Thoracic aorta (tissue), 2 donors: ENCODE results near the gene TOR2A. TPM values are rescaled to one million over a fixed set of nuclear protein-coding genes. Genes with fewer than 3 reads are reported as not detected.

ENCODE experiments used
- ATAC-seq: fragments of 150-250 bp; one replicate; pipeline ENCODE4 v1.8.0; 2017; ENCODE audit warnings: low read depth; ENCODE audit not compliant: insufficient number of reproducible peaks, low FRiP score
- DNase-seq: peaks from one replicate; pipeline ENCODE4 v3.0.0-alpha.2; 2020; ENCODE audit warnings: low spot score
- H3K27ac ChIP-seq, 2 donors: fragments of 200-600 bp; sonication (generic); 1 replicate in 1 of 2; 2 replicates in 1 of 2; pipeline ENCODE4 v1.5.1; 2016; ENCODE audit warnings: mild to moderate bottlenecking in 2 of 2, moderate library complexity in 2 of 2
- H3K27me3 ChIP-seq: fragments of 200-600 bp; sonication (generic); replicated peaks from 2 replicates; pipeline ENCODE4 v1.6.0; 2016; ENCODE audit warnings: mild to moderate bottlenecking; ENCODE audit not compliant: insufficient read depth
- H3K36me3 ChIP-seq: fragments of 200-600 bp; sonication (generic); one replicate; pipeline ENCODE4 v1.5.1; 2016
- H3K4me1 ChIP-seq, 2 donors: fragments of 200-600 bp; sonication (generic); 1 replicate in 1 of 2; 2 replicates in 1 of 2; pipeline versions ENCODE4 v1.5.1 to v1.6.0; 2016; ENCODE audit warnings: low read depth in 2 of 2, mild to moderate bottlenecking in 1 of 2; ENCODE audit not compliant: control insufficient read depth in 1 of 2
- H3K4me3 ChIP-seq: fragments of 200-600 bp; sonication (generic); 2 replicates; pipeline ENCODE4 v1.5.1; 2016; ENCODE audit warnings: mild to moderate bottlenecking
- H3K9me3 ChIP-seq: fragments of 200-600 bp; sonication (generic); 2 replicates; pipeline ENCODE4 v1.5.1; 2016
- CTCF ChIP-seq: fragments of 200-600 bp; sonication (generic); IDR thresholded peaks from one replicate; pipeline ENCODE4 v1.5.1; 2019; ENCODE audit warnings: antibody characterized with exemption
- total RNA-seq, 2 donors: library from RNA; depleted of rRNA; stranded (reverse); fragments of >200 nt; gene quantifications; one replicate each; pipeline versions ENCODE4 v1.1.0 to v1.2.3, GENCODE V29; 2016

The TOR2A gene
- total RNA-seq, 2 donors from 2014 or later: 14.5 to 16.9 TPM

- DNase-seq: no peak
- TF ChIP-seq CTCF: no peak
- H3K27ac ChIP-seq: no peak overlapping the region
- no peaks in the 10 kb centered on the region for H3K4me1 ChIP-seq
- peaks cover 14% of the 10 kb centered on the region for H3K36me3 ChIP-seq
- ATAC-seq: no peak
- no peaks in the 10 kb centered on the region for H3K27me3 ChIP-seq
- H3K9me3 ChIP-seq: no peaks in the 10 kb centered on the region
- H3K4me3 ChIP-seq: no peak overlapping the region
Measured at GRCh38 chr9:127684576-127684975, 50.5 kb downstream of the TOR2A start.

- DNase-seq: no peak
- H3K9me3 ChIP-seq: no peaks in the 10 kb centered on the region
- no peak overlapping the region for H3K27ac ChIP-seq
- H3K4me3 ChIP-seq: no peak overlapping the region
- no peaks in the 10 kb centered on the region for H3K4me1 ChIP-seq
- no peak for ATAC-seq
- no peaks in the 10 kb centered on the region for H3K27me3 ChIP-seq
- H3K36me3 ChIP-seq: peaks cover 19% of the 10 kb centered on the region
- TF ChIP-seq CTCF: no peak
Measured at GRCh38 chr9:127683723-127684122, 51.4 kb downstream of the TOR2A start.

- H3K27me3 ChIP-seq: no peaks in the 10 kb centered on the region
- TF ChIP-seq CTCF: no peak
- H3K27ac ChIP-seq: no peak overlapping the region
- peaks cover 27% of the 10 kb centered on the region for H3K36me3 ChIP-seq
- H3K4me3 ChIP-seq: no peak overlapping the region
- H3K9me3 ChIP-seq: no peaks in the 10 kb centered on the region
- ATAC-seq (no peak), DNase-seq (no peak)
- H3K4me1 ChIP-seq: no peaks in the 10 kb centered on the region
Measured at GRCh38 chr9:127682351-127683136, 52.5 kb downstream of the TOR2A start.

Other genes with a start within 250 kb of the TOR2A start
- 10 to 100 TPM; 66.2 to 87.3 TPM for gene STXBP1, start 123.0 kb downstream of the TOR2A start, total RNA-seq
- under 1 TPM; 0.27 to 0.28 TPM for gene CFAP157, start 28.3 kb downstream of the TOR2A start, total RNA-seq
- gene PTRH1, start 19.6 kb downstream of the TOR2A start, total RNA-seq: 10 to 100 TPM in 1 of 2 donors, 1 to 10 TPM in 1; 9.3 to 25.9 TPM
- under 1 TPM; 0.14 to 0.27 TPM for gene TTC16, start 19.2 kb downstream of the TOR2A start, total RNA-seq
- 10 to 100 TPM in 1 of 2 donors, 1 to 10 TPM in 1; 5.3 to 13.1 TPM for gene SH2D3C, start 43.4 kb upstream of the TOR2A start, total RNA-seq
- gene CDK9, start 50.7 kb upstream of the TOR2A start, total RNA-seq: 100 to 1,000 TPM; 104 to 111 TPM
- gene FPGS, start 67.6 kb upstream of the TOR2A start, total RNA-seq: 100 to 1,000 TPM; 119 to 136 TPM
- 100 to 1,000 TPM; 239 to 268 TPM for gene ENG, start 119.4 kb upstream of the TOR2A start, total RNA-seq
- gene AK1, start 142.4 kb upstream of the TOR2A start, total RNA-seq: 10 to 100 TPM; 35.1 to 77.7 TPM
- gene ST6GALNAC6, start 164.3 kb upstream of the TOR2A start, total RNA-seq: 100 to 1,000 TPM; 140 to 221 TPM
- 10 to 100 TPM; 45.0 to 61.2 TPM for gene ST6GALNAC4, start 181.7 kb upstream of the TOR2A start, total RNA-seq
- gene PIP5KL1, start 195.5 kb upstream of the TOR2A start, total RNA-seq: 1 to 10 TPM; 6.0 to 8.8 TPM
- gene DPM2, start 202.6 kb upstream of the TOR2A start, total RNA-seq: 10 to 100 TPM; 18.8 to 26.0 TPM
- 10 to 100 TPM; 20.4 to 26.5 TPM for gene EEIG1, start 245.7 kb upstream of the TOR2A start, total RNA-seq